Endothelial cell of umbilical vein (primary cell): ENCODE results near the gene STIM1. TPM values are rescaled to one million over a fixed set of nuclear protein-coding genes. Genes with fewer than 3 reads are reported as not detected.

ENCODE experiments used
- BruUV-seq: library from RNA; stranded (reverse); fragments of 400-500 nt; replicated peaks from 2 replicates; lab custom pipeline; 2021; lab: Mats Ljungman, UMichigan
- CTCF ChIA-PET: fragments of 300-600, 350-600 bp; sonication (Branson Sonifier 250); formaldehyde crosslinking; loops from one replicate; lab custom pipeline; 2021; ENCODE audit warnings: antibody characterized with exemption, inconsistent platforms; lab: Charles Lee
- POLR2A ChIA-PET: fragments of 300-600, 350-600 bp; sonication (Branson Sonifier 250); formaldehyde crosslinking; loops from one replicate; lab custom pipeline; 2021; ENCODE audit warnings: antibody characterized with exemption, inconsistent platforms; lab: Charles Lee
- DNase-seq: peaks from one replicate; pipeline ENCODE4 v3.0.0-alpha.2; 2011; ENCODE audit warnings: low read depth, low spot score
- FAIRE-seq: peaks from 2 replicates; lab custom pipeline; 2011; peaks lifted over from hg19 to GRCh38; lab: Jason Lieb, UNC
- H2AFZ ChIP-seq: 2 replicates; pipeline ENCODE4 v1.6.0; 2012; ENCODE audit warnings: low read depth, low read length, control low read depth, inconsistent platforms
- H3K27ac ChIP-seq: 2 replicates; pipeline ENCODE4 v1.5.1; 2011; ENCODE audit warnings: low read depth, mild to moderate bottlenecking, control low read depth, low read length, moderate library complexity; ENCODE audit not compliant: insufficient read depth
- H3K27me3 ChIP-seq, 2 experiments: 2 replicates each; pipeline versions ENCODE4 v1.6.0 to v1.6.1; 2011; ENCODE audit warnings: low read length in 2 of 2, mixed read lengths in 1 of 2; ENCODE audit not compliant: control insufficient read depth in 2 of 2, insufficient read depth in 2 of 2
- H3K36me3 ChIP-seq, 2 experiments: 2 replicates in 1 of 2; 3 replicates in 1 of 2; pipeline ENCODE4 v1.5.1; 2011; ENCODE audit warnings: low read length in 2 of 2, mild to moderate bottlenecking in 1 of 2, moderate library complexity in 1 of 2; ENCODE audit not compliant: control insufficient read depth in 2 of 2, insufficient read depth in 2 of 2; ENCODE audit errors: extremely low read depth in 1 of 2
- H3K4me1 ChIP-seq: 3 replicates; pipeline ENCODE4 v1.5.1; 2011; ENCODE audit warnings: mild to moderate bottlenecking, low read length; ENCODE audit not compliant: control insufficient read depth, insufficient read depth; ENCODE audit errors: extremely low read depth
- H3K4me2 ChIP-seq: 2 replicates; pipeline ENCODE4 v1.6.1; 2011; ENCODE audit warnings: low read length, control low read depth, mixed read lengths; ENCODE audit not compliant: insufficient read depth
- H3K4me3 ChIP-seq, 3 experiments: fragments of 200-600 bp in 1 of 3; sonication (generic), shearing (Covaris generic) in 1 of 3; replicated peaks in 1 of 3; 2 replicates each; pipeline ENCODE4 v1.5.1; 2011 to 2016; ENCODE audit warnings: control low read depth in 3 of 3, low read length in 3 of 3, mild to moderate bottlenecking in 2 of 3, inconsistent platforms in 1 of 3, low read depth in 1 of 3, moderate library complexity in 1 of 3; ENCODE audit not compliant: insufficient read depth in 1 of 3
- H3K79me2 ChIP-seq: 2 replicates; pipeline ENCODE4 v1.6.0; 2012; ENCODE audit warnings: low read length, inconsistent platforms; ENCODE audit not compliant: control insufficient read depth, insufficient read depth
- H3K9ac ChIP-seq: replicated peaks from 2 replicates; pipeline ENCODE3; 2011; ENCODE audit warnings: low read length, control low read depth; ENCODE audit not compliant: insufficient read depth; ENCODE audit errors: extremely low read depth
- H3K9me1 ChIP-seq: replicated peaks from 3 replicates; pipeline ENCODE4 v1.6.0; 2011; ENCODE audit warnings: mild to moderate bottlenecking, low read length; ENCODE audit not compliant: control insufficient read depth, insufficient read depth; ENCODE audit errors: extremely low read depth
- H3K9me3 ChIP-seq: replicated peaks from 2 replicates; pipeline ENCODE4 v1.5.1; 2012; ENCODE audit warnings: low read length, inconsistent platforms; ENCODE audit not compliant: control insufficient read depth, insufficient read depth
- H4K20me1 ChIP-seq: replicated peaks from 2 replicates; pipeline ENCODE3; 2011; ENCODE audit warnings: mild to moderate bottlenecking, low read length; ENCODE audit not compliant: control insufficient read depth, insufficient read depth; ENCODE audit errors: extremely low read depth
- CTCF ChIP-seq, 2 donors: IDR thresholded peaks; 1 replicate in 1 of 2; 2 replicates in 1 of 2; pipeline ENCODE4 v1.5.1; 2011; ENCODE audit warnings: low read length in 2 of 2, mild to moderate bottlenecking in 2 of 2, moderate library complexity in 2 of 2, control low read depth in 1 of 2, inconsistent platforms in 1 of 2, low read depth in 1 of 2; ENCODE audit not compliant: insufficient read depth in 1 of 2; ENCODE audit errors: extremely low read depth in 1 of 2
- EZH2 ChIP-seq: IDR thresholded peaks from 2 replicates; pipeline ENCODE4 v1.6.1; 2012; ENCODE audit warnings: borderline replicate concordance, low read depth, mild to moderate bottlenecking, moderate library complexity, low read length, inconsistent platforms; ENCODE audit not compliant: severe bottlenecking
- FOS ChIP-seq: IDR thresholded peaks from 2 replicates; pipeline ENCODE4 v1.6.1; 2011; ENCODE audit warnings: mild to moderate bottlenecking, low read length, moderate library complexity, borderline replicate concordance; ENCODE audit not compliant: insufficient read depth
- GATA2 ChIP-seq: IDR thresholded peaks from 2 replicates; pipeline ENCODE4 v1.7.0; 2011; ENCODE audit warnings: low read depth, mild to moderate bottlenecking, moderate library complexity, mixed read lengths, low read length; ENCODE audit not compliant: insufficient read length, insufficient read depth
- JUN ChIP-seq: IDR thresholded peaks from 2 replicates; pipeline ENCODE4 v1.6.1; 2011; ENCODE audit warnings: borderline replicate concordance, low read depth; ENCODE audit not compliant: insufficient read length, insufficient read depth
- MAX ChIP-seq: IDR thresholded peaks from 2 replicates; pipeline ENCODE4 v1.6.1; 2011; ENCODE audit not compliant: insufficient read depth, insufficient read length
- MYC ChIP-seq: IDR thresholded peaks from one replicate; pipeline ENCODE4 v1.6.1; 2011; ENCODE audit warnings: mild to moderate bottlenecking, low read depth, low read length
- POLR2A ChIP-seq: IDR thresholded peaks from 2 replicates; pipeline ENCODE4 v1.6.1; 2012; ENCODE audit warnings: low read depth, mild to moderate bottlenecking, control low read depth, low read length
- POLR2AphosphoS5 ChIP-seq: IDR thresholded peaks from 2 replicates; pipeline ENCODE4 v1.6.1; 2012; ENCODE audit warnings: low read depth, mild to moderate bottlenecking, control low read depth, low read length, moderate library complexity; ENCODE audit not compliant: insufficient read depth
- dilution Hi-C: fragments of 300-500 bp; cut with MboI; formaldehyde crosslinking; loops from one replicate; pipeline ENCODE4 v1.15.0; 2019; ENCODE audit warnings: low sequenced_read_pairs; ENCODE audit not compliant: extremely low pct_ligation_motif_present
- intact Hi-C: fragments of 100-400 bp; cut with micrococcal nuclease; formaldehyde crosslinking; loops from one replicate; pipeline ENCODE4 v1.10.0; 2022
- polyA plus RNA-seq, 4 experiments: library from polyadenylated mRNA; depleted of rRNA in 3 of 4; stranded (reverse) in 3 of 4; unstranded in 1 of 4; fragments of >200 nt; gene quantifications; 2 replicates each; pipeline versions ENCODE4 v1.2.1 to v1.2.3, GENCODE V29; 2011 to 2012; ENCODE audit warnings: missing spikeins in 1 of 4
- total RNA-seq: library from RNA; stranded (reverse); gene quantifications from 2 replicates; pipeline ENCODE4 v1.2.3, GENCODE V29; 2021

Gene STIM1
- total and polyA plus RNA-seq, 2 donors (not counting 3 experiments of a cell fraction or from before 2014, with no cell fraction given), result 32.7 to 33.4 TPM

GRCh38 chr11:3929232-3929631 is 73.8 kb downstream of the STIM1 start:
- DNase-seq (no peak), FAIRE-seq (no peak)
- TF ChIP-seq FOS (no peak), POLR2AphosphoS5 (no peak)
- no peak overlapping the region for H3K4me2 ChIP-seq
- no peak overlapping the region for H2AFZ ChIP-seq
- dilution Hi-C loops (no loop called here), intact Hi-C loops (no loop called here)
- peaks cover 2% of the 10 kb centered on the region for H4K20me1 ChIP-seq
- no peaks in the 10 kb centered on the region for H3K4me1 ChIP-seq
- no peaks in the 10 kb centered on the region for H3K9me3 ChIP-seq
- H3K27ac ChIP-seq, result no peak overlapping the region
- POLR2A ChIA-PET, result no interaction called here
- BruUV-seq, result no TSS peak
- H3K36me3 ChIP-seq, result no peaks in the 10 kb centered on the region
- H3K4me3 ChIP-seq, result no peak overlapping the region
- H3K9me1 ChIP-seq, result no peaks in the 10 kb centered on the region
- CTCF ChIA-PET, result interaction anchor here (1.6 kb wide), 1 partner anchor 143 kb away, joined by 5 read pairs; no protein-coding TSS in a partner anchor
- H3K79me2 ChIP-seq, result no peaks in the 10 kb centered on the region
- no peak overlapping the region for H3K9ac ChIP-seq
- no peaks in the 10 kb centered on the region for H3K27me3 ChIP-seq

- Histone ChIP-seq H3K4me1 (no peaks in the 10 kb centered on the region), H3K27ac (no peak overlapping the region), H3K9me3 (no peaks in the 10 kb centered on the region), H3K4me2 (no peak overlapping the region), H3K9me1 (no peaks in the 10 kb centered on the region), H3K36me3 (no peaks in the 10 kb centered on the region), H3K79me2 (no peaks in the 10 kb centered on the region), H3K4me3 (no peak overlapping the region), H3K27me3 (no peaks in the 10 kb centered on the region), H3K9ac (no peak overlapping the region), H4K20me1 (peaks cover 2% of the 10 kb centered on the region), H2AFZ (no peak overlapping the region)
- intact Hi-C loops, result no loop called here
- POLR2A ChIA-PET, result no interaction called here
- dilution Hi-C loops, result no loop called here
- CTCF ChIA-PET, result interaction anchor here (1.1 to 1.6 kb wide), 3 partner anchors 75 to 142 kb away, joined by 3 to 5 read pairs (median 5); partner anchors contain the start of gene STIM1
- BruUV-seq, result no TSS peak
- TF ChIP-seq POLR2AphosphoS5, result no peak
- no peak for TF ChIP-seq MYC
- TF ChIP-seq JUN, result no peak
- no peak for TF ChIP-seq GATA2
- TF ChIP-seq MAX, result no peak
- TF ChIP-seq FOS, result no peak
- TF ChIP-seq CTCF (IDR thresholded peaks at IDR 0.05; ENCODE audit: extremely low read depth in 1 of 2, insufficient read depth in 1 of 2, low read depth in 1 of 2, low read length in 2 of 2), result no peak
- TF ChIP-seq POLR2A, result no peak
- TF ChIP-seq EZH2, result no peak
- FAIRE-seq, result no peak
- no peak for DNase-seq
These were observed 74.2 kb downstream of the STIM1 start for GRCh38 chr11:3929649-3930048.
